GM21423 (cell line): ENCODE data around the gene SIGLEC12.

Source experiments
- ATAC-seq: cut with Tn5 transposase; IDR thresholded peaks from one replicate; pipeline ENCODE4 v1.9.1; 2021; ENCODE audit warnings: mild to moderate bottlenecking, moderate library complexity; ENCODE audit not compliant: unreplicated experiment

The SIGLEC12 gene

DNA sequence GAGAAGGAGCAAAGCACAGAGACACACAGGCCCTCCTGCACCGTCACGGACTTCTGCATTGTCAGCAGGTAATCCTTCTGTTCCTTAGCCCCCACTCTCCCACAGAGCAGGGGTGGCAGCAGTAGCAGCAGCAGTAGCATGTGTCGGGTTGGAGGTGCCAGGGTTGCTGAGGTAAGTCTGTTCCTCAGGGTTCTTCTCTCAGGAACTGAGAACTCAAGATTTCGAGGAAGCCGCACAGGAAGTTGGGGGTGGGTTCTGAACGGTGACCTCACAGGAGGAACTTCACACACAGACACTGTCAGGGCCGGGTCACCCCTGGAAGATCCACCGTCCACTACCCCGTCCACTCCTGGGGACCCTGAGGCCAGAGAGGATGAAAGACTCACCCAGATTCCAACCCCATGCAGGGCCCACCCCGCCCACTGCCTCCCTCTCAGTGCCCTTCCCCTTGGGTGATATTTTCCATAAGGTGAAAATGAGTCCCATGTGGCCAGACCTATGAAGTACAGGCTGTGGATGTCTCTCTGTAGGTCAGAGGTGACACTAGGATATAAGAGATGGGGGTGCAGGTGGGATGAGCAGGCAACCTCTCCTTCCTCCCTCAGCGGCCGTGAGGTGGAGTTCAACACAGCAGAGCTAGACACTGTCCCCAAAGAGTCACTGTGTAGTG is at the start of gene SIGLEC12:
SIGLEC12 (minus strand) TSS at position 207 of the 670 bp plus-strand sequence; CDS start at position 140, 67 bp downstream.
- ATAC-seq, result no peak

DNA sequence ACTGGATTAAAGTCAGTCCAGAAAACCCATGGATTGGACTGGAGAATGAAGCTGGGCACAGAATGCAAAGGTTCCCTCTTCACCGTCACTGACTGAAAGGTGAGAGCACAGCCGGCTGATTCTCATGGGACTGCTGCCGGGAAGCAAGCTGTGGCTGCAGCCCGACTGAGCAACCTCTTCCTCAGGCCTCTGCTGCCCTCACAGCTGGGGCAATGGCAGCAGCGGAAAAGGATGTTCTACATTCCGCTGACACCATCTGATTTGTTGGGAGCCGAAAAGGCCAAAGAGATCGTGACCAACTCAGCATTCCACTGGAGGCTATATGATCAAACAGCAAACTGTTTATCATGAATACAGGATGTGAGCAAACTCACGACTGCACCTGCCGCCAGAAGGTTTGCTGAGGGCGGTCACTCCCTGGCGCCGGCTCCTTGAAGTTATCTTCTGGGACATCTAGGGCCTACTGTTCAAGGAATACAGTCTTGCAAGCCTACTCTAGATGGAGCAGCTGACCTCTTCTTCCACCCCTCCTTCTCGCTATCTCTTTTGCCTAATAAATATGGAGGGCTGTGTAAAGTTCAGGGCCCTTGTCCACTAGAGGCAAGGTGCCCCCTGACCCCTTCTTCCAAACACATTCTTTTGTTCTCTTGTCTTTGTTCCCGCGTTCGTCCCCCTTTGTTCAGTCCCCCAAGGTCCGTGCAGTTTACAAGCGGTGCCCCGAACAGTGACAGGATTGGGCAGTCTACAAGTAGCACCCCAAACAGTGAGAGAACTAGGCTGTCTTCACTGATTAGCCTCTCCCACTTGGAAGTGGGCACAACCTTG is 49.5 kb upstream of the SIGLEC12 start:
- ATAC-seq, result no peak

- no peak for ATAC-seq
Measured at GRCh38 chr19:51549533-51550324, 48.1 kb upstream of the SIGLEC12 start.

GRCh38 chr19:51548891-51549305 is 47.3 kb upstream of the SIGLEC12 start:
- no peak for ATAC-seq

DNA sequence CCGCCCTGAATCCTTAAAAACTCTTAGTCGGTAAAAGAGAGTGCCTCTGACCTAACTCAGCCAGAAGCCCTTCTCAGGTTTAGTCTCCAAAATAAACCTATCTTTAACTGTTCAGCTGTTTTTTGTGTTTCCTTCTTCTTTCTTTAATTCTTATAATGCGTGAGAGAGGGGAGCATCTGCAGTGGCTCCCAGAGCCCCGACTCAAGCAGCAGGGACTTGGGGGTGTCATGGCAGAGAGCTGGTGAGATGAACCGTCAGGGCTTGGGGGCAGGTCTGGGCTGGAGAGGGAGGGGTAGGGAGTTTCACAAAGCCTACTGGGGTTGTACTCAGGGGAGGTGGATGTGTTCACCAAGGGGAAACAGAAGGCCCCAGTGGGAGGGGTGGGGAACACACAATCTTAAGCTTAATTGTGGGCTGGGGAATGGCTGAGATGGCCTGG is 46.6 kb upstream of the SIGLEC12 start:
- no peak for ATAC-seq

DNA sequence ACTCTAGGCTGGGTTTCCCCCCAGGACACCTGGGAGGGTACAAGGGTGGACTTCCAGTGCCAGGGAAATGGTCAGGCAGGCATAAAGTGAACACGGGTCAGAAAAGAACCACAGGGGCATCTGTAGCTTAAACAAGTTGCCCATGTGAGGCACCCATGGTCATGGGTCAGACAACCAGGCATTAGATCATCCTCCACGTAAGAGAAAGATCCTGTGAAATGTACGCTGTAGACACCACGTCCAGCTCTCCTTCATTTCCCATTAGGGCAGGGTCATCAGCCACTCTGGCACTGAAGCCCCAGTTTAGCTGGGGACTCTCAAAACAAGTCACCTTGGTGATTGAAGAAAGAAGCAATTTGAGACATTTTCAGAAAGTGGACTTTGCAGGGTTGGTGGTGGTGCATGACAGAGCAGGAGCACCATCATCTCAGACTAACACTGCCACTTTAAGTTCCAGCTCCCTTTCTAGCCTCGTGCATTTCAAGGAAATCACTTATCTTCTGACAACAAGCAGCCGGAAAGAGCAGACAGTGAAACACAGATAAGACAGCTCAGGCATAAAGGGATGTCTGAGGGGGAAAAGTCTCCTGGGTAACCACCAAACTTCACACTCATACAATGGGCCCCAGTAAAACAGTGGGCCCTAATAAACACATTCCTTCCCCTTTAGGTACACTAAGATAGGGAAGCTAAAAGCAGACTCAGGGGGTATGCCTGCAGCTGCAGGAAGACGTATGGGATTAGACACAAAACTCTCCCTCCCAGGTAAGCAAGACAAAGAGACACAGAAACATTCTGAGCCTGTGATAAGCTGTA is 46.0 kb upstream of the SIGLEC12 start:
- no peak for ATAC-seq

- no peak for ATAC-seq
Measured at GRCh38 chr19:51546650-51547396, 45.2 kb upstream of the SIGLEC12 start.

- no peak for ATAC-seq
Measured at GRCh38 chr19:51546107-51546649, 44.6 kb upstream of the SIGLEC12 start.

DNA sequence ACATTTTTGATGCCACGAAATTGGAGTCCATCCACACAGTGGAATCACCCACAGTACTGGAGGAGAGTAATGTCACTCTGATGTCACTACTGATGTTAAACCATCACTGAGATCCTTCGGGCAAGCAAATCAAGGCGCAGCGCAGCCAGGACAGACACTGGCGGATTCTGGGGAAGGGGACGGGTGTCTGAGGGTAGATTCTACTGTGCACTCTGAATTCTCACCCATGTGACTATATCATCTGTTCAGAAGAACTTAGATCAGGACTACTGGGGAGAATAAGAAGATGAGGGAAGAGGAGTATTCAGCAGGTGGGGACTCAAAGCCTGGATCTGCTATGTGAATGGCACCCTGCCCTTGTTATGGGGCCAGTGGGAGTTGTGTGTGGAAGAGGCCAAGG is 42.4 kb upstream of the SIGLEC12 start:
- no peak for ATAC-seq

DNA sequence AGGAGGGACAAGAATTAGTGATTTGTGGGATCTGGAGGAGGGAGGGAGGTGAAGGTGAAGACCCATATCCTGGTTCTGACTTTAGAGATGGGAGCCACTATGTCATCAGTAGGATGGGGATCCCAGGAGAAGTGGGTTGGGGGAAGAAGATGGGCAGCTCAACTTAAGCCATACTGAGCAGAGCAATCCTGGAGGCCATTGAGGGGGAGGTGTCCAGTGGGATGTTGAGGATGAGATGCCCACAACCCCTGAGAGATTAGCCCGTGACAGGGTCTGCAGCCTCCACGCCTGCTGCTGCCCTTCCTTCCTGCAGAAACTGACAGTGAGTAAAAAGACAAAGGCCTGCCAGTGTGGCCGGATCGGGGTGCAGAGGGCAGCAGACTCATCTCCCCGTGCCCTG is 41.1 kb upstream of the SIGLEC12 start:
- no peak for ATAC-seq

DNA sequence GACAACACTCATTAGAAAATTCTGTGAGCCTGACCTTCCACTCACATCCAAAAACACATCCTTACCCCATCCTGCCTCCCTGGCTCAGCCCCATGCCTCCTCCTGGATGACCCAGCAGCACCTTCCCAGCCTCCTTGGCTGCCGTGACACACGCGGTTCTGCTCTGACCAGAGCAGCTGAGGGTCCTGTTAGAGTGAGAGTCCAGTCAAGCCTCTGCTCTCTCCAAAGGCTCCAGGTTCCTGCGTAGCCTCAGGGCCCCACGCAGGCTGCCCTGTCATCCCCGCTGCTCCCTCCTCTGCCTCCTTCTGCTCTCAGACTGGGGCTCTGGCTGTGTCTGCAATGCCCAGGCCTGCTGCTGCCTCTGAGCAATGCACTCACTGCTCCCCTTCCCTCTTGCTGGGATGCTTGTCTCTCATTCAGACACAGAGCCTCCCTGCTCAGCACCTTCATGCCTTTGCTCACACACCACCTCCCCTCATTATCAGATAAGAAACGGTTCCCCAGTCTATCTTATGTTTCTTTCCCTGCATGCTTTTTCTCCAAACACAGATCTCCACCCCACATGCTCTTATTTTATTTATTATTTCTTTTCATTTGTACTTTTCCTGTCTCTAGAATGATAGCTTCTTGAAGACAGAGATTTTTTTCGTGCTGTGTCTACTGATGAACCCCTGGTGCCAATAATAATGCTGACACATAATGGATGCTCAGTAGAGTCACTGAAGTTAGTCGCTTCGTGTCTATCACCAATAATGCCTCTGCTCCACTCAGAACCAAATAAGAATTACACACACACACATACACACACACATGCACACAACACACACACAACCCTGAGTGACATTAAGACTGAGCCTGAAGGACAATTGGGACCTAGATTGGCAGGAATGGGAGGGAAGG is 40.1 kb upstream of the SIGLEC12 start:
- no peak for ATAC-seq

- ATAC-seq, result no peak
Measured at GRCh38 chr19:51539821-51540366, 38.3 kb upstream of the SIGLEC12 start.

DNA sequence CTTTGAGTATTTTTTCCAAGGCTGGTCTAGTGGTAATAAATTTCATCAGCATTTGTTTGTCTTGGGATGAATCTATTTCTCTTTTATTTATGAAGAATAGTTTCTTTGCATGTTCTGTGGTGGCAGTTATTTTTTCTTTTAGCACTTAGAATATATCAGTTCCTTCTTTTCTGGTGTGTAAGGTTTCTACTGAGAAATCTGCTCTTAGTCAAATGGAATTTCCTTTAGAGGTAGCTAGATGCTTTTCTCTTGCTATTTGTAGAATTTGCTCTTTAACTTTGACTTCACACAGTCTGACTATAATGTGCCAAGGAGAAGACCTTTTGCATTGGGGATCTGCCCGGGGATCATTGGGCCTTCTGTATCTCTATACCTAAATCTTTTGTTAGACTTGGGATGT is 33.9 kb upstream of the SIGLEC12 start:
- no peak for ATAC-seq

GRCh38 chr19:51531349-51532315 is 30.0 kb upstream of the SIGLEC12 start, which contains the start of gene SIGLEC6:
SIGLEC6 (minus strand) TSS chr19:51531670; CDS start chr19:51531648, 22 bp downstream.
- ATAC-seq, result peak; percentile 85

GRCh38 chr19:51530616-51531015 is 29.0 kb upstream of the SIGLEC12 start:
- ATAC-seq, result no peak

DNA sequence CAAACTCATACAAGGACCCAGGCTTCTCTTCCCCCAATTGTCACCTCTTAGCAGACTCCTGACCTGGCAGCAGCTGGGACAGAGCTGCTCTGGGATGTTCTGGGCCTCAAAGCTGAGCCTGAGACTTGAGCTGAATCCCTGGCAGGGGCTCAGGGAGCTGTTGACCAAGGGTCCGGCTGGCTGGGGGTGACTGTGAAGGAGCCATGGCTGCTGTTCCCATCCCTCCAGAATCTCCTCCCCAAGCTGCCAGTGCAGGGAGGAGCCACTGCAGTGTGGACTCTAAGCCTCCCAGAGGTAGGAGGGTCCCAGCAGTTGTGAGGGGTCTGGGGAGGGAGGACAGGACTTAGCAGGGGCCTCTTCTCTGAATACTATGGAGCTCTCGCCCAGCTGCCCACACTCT is 27.7 kb upstream of the SIGLEC12 start:
- ATAC-seq, result no peak

- ATAC-seq, result no peak
Measured at GRCh38 chr19:51525651-51526050, 24.1 kb upstream of the SIGLEC12 start.
